Omental fat pad (tissue), 4 donors: ENCODE results near the gene FAM241A. TPM values are rescaled to one million over a fixed set of nuclear protein-coding genes. Genes with fewer than 3 reads are reported as not detected.
"Not testable (repeated sequence)": the region's sequence is repeated elsewhere in the genome, so short reads cannot be mapped to it uniquely, and the experiment has no call there.

Experiments used
- ATAC-seq: fragments of 150-250 bp; one replicate; pipeline ENCODE4 v1.9.1; 2016; ENCODE audit warnings: mild to moderate bottlenecking, moderate library complexity; ENCODE audit not compliant: low FRiP score
- DNase-seq: peaks from one replicate; pipeline ENCODE4 v3.0.0-alpha.2; 2019; ENCODE audit warnings: low spot score
- total RNA-seq, 4 donors: library from RNA; depleted of rRNA; stranded (reverse); fragments of >200 nt; gene quantifications; one replicate each; pipeline ENCODE4 v1.1.0, GENCODE V29; 2016
- TF ChIP-seq, protein P1 (sequence below), 3 donors: fragments of 450-650 bp; IDR thresholded peaks; one replicate each; pipeline ENCODE4 v1.5.1; 2016 to 2017; ENCODE audit warnings: antibody characterized with exemption in 3 of 3, mild to moderate bottlenecking in 3 of 3, moderate library complexity in 2 of 3

Gene FAM241A
- total RNA-seq, 4 donors from 2014 or later: 6.0 to 37.4 (median 18.9) TPM

DNA sequence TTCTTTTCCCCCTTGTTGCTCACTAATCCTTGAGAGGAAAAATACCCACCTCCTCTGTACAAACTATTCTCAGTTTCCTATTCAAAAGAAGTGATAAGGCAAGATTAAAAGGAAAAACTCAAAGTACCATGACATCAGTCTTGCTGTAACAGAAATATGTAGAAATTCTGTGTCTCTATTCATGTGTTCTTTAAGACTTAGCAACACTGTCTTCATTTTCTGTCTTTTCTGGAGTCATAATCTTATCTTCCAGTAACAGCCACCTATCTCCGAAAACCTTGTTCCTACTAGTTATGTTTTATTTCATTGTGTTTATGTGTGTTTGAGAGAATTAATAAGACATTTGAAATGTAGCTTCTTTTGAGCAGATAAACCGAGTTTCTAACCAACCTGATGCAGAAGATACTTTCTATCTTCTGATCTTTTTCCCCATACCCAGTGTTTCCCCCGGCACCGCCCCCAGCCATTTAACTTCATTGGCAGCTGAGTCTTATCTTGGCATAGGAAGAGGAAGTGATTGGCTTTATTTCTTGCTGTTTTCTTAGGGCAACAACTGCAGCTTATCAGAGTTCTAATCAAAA is 8.0 kb downstream of the FAM241A start:
- no peak for DNase-seq
- TF ChIP-seq, protein P1, sequence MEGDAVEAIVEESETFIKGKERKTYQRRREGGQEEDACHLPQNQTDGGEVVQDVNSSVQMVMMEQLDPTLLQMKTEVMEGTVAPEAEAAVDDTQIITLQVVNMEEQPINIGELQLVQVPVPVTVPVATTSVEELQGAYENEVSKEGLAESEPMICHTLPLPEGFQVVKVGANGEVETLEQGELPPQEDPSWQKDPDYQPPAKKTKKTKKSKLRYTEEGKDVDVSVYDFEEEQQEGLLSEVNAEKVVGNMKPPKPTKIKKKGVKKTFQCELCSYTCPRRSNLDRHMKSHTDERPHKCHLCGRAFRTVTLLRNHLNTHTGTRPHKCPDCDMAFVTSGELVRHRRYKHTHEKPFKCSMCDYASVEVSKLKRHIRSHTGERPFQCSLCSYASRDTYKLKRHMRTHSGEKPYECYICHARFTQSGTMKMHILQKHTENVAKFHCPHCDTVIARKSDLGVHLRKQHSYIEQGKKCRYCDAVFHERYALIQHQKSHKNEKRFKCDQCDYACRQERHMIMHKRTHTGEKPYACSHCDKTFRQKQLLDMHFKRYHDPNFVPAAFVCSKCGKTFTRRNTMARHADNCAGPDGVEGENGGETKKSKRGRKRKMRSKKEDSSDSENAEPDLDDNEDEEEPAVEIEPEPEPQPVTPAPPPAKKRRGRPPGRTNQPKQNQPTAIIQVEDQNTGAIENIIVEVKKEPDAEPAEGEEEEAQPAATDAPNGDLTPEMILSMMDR (IDR thresholded peaks at IDR 0.05): no peak
- no peak for ATAC-seq

GRCh38 chr4:112156112-112156511 is 10.9 kb downstream of the FAM241A start:
- no peak for ATAC-seq
- no peak for DNase-seq
- TF ChIP-seq, protein P1 (IDR thresholded peaks at IDR 0.05): no peak

DNA sequence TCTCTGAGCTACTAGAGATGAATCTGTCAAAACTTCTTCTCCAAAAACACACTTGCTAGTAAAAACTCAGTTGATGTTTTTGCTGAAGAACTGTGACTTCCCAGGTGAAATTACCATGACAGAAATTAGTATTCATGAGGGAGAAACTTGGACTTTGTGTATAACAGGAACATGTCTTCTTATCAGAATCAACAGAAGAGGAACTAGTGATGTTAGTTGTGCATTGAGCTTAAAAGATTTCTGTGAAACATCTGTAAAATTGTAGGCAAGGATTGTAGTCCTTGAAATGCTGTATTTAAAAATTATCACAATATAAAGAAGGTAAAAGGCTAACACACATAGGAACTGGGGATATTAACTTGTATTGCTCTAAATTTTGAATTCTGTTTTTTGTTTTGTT is 11.3 kb downstream of the FAM241A start:
- DNase-seq (no peak), ATAC-seq (no peak)
- TF ChIP-seq, protein P1 (IDR thresholded peaks at IDR 0.05): no peak

DNA sequence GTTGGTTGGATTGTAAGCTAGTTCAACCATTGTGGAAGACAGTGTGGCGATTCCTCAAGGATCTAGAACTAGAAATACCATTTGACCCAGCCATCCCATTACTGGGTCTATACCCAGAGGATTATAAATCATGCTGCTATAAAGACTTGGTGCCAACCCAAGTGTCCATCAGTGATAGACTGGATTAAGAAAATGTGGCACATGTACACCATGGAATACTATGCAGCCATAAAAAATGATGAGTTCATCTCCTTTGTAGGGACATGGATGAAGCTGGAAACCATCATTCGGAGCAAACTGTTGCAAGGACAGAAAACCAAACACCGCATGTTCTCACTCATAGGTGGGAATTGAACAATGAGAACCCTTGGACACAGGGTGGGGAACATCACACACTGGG is 18.5 kb downstream of the FAM241A start:
- not testable (repeated sequence) for DNase-seq

GRCh38 chr4:112167794-112168193 is 22.5 kb downstream of the FAM241A start:
- TF ChIP-seq, protein P1 (IDR thresholded peaks at IDR 0.05): no peak
- DNase-seq: no peak
- ATAC-seq: no peak

More for the DNA sequence above, 18.5 kb downstream of the FAM241A start:
- not testable (repeated sequence) for ATAC-seq

GRCh38 chr4:112168719-112169500 is 23.7 kb downstream of the FAM241A start:
- no peak for ATAC-seq
- TF ChIP-seq, protein P1 (IDR thresholded peaks at IDR 0.05): no peak
- no peak for DNase-seq

- ATAC-seq (peak; percentile 86), DNase-seq (no peak)
- TF ChIP-seq, protein P1 (IDR thresholded peaks at IDR 0.05): no peak
These were observed 25.3 kb downstream of the FAM241A start for GRCh38 chr4:112170451-112170993.

DNA sequence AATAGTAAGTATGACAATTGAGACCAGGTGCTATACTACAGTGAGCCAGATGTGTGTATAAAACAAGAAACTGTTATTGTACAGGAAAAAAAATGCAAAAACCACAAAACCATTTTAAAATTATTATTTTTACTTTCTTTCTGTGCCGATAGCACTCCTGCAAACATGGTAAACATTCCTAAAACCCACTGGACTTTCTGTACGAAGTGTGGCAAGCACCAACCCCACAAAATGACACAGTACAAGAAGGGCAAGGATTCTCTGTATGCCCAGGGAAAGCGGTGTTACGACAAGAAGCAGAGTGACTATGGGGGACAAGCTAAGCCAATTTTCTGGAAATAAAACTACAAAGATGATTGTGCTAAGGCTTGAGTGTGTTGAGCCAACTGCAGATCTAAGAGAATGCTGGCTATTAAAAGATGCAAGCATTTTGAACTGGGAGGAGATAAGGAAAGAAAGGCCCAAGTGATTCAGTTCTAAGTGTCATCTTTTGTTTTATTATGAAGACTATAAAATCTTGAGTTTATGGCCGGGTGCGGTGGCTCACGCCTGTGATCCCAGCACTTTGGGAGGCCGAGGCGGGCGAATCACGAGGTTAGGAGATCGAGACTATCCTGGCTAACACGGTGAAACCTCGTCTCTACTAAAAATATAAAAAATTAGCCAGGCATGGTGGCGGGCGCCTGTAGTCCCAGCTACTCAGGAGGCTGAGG is 26.0 kb downstream of the FAM241A start:
- ATAC-seq, DNase-seq: not testable (repeated sequence)
